ENCODE results near the gene CHCHD3. TPM values are rescaled to one million over a fixed set of nuclear protein-coding genes. Genes with fewer than 3 reads are reported as not detected.

CHCHD3 gene
- total and polyA plus RNA-seq, 4 donors: 20.1 to 78.0 (median 46.9) TPM

GRCh38 chr7:133050200-133050995 is 31.5 kb downstream of the CHCHD3 start:
- H3K36me3 ChIP-seq (ENCODE audit: control insufficient read depth in 4 of 4, insufficient read depth in 4 of 4, low read length in 4 of 4): peaks cover 0 to 3% (median 0%) of the 10 kb centered on the region in 4 donors
- peaks cover 0 to 19% (median 3%) of the 10 kb centered on the region in 5 donors for H3K4me1 ChIP-seq (ENCODE audit: control insufficient read depth in 5 of 5, insufficient read depth in 5 of 5, low read length in 5 of 5)
- no peak overlapping the region for H3K9ac ChIP-seq (ENCODE audit: insufficient read depth in 1 of 2, low read length in 2 of 2)
- no peak overlapping the region for H3K27ac ChIP-seq (ENCODE audit: low read depth in 1 of 2, low read length in 1 of 2)
- TF ChIP-seq CTCF (IDR thresholded peaks at IDR 0.05; ENCODE audit: control extremely low read depth, extremely low read depth): no peak
- no peak for ATAC-seq (ENCODE audit: insufficient read depth, low FRiP score)
- 91 to 96% methylated on average over 5 of the region's 5 CpGs for WGBS, 2 donors
- no peaks in the 10 kb centered on the region for H3K9me3 ChIP-seq (ENCODE audit: control insufficient read depth in 4 of 4, insufficient read depth in 3 of 4, low read length in 3 of 4)
- DNase-seq: no peak
- H3K27me3 ChIP-seq (ENCODE audit: control insufficient read depth in 3 of 3, insufficient read depth in 3 of 3, low read length in 2 of 3): no peaks in the 10 kb centered on the region
- no peak overlapping the region for H3K4me3 ChIP-seq

- TF ChIP-seq CTCF (IDR thresholded peaks at IDR 0.05; ENCODE audit: control extremely low read depth, extremely low read depth): no peak
- Histone ChIP-seq H3K9ac (ENCODE audit: insufficient read depth in 1 of 2, low read length in 2 of 2) (no peak overlapping the region), H3K9me3 (ENCODE audit: control insufficient read depth in 4 of 4, insufficient read depth in 3 of 4, low read length in 3 of 4) (no peaks in the 10 kb centered on the region), H3K4me1 (ENCODE audit: control insufficient read depth in 5 of 5, insufficient read depth in 5 of 5, low read length in 5 of 5) (peaks cover 0 to 15% (median 3%) of the 10 kb centered on the region in 5 donors), H3K36me3 (ENCODE audit: control insufficient read depth in 4 of 4, insufficient read depth in 4 of 4, low read length in 4 of 4) (peaks cover 0 to 3% (median 0%) of the 10 kb centered on the region in 4 donors), H3K27me3 (ENCODE audit: control insufficient read depth in 3 of 3, insufficient read depth in 3 of 3, low read length in 2 of 3) (no peaks in the 10 kb centered on the region), H3K4me3 (no peak overlapping the region), H3K27ac (ENCODE audit: low read depth in 1 of 2, low read length in 1 of 2) (no peak overlapping the region)
- 85 to 92% methylated on average over 4 of the region's 4 CpGs for WGBS, 2 donors
- DNase-seq (peak in 1 of 3 donors; percentile 41), ATAC-seq (ENCODE audit: insufficient read depth, low FRiP score) (no peak)
Observed at GRCh38 chr7:133048589-133048988, 33.3 kb downstream of the CHCHD3 start.

- no peak overlapping the region for H3K9ac ChIP-seq (ENCODE audit: insufficient read depth in 1 of 2, low read length in 2 of 2)
- WGBS, 2 donors: 69 to 85% methylated on average over 2 of the region's 2 CpGs
- no peak overlapping the region for H3K4me3 ChIP-seq
- H3K9me3 ChIP-seq (ENCODE audit: control insufficient read depth in 4 of 4, insufficient read depth in 3 of 4, low read length in 3 of 4): no peaks in the 10 kb centered on the region
- peaks cover 0 to 3% (median 0%) of the 10 kb centered on the region in 4 donors for H3K36me3 ChIP-seq (ENCODE audit: control insufficient read depth in 4 of 4, insufficient read depth in 4 of 4, low read length in 4 of 4)
- no peak overlapping the region for H3K27ac ChIP-seq (ENCODE audit: low read depth in 1 of 2, low read length in 1 of 2)
- no peaks in the 10 kb centered on the region for H3K27me3 ChIP-seq (ENCODE audit: control insufficient read depth in 3 of 3, insufficient read depth in 3 of 3, low read length in 2 of 3)
- H3K4me1 ChIP-seq (ENCODE audit: control insufficient read depth in 5 of 5, insufficient read depth in 5 of 5, low read length in 5 of 5): peaks cover 0 to 9% (median 3%) of the 10 kb centered on the region in 5 donors
- TF ChIP-seq CTCF (IDR thresholded peaks at IDR 0.05; ENCODE audit: control extremely low read depth, extremely low read depth): no peak
- ATAC-seq (ENCODE audit: insufficient read depth, low FRiP score): no peak
- no peak for DNase-seq
Observed at GRCh38 chr7:133047321-133047720, 34.6 kb downstream of the CHCHD3 start.

Data from lung (tissue), 12 donors.